ENCODE measurements around the gene FAM174B. TPM values are rescaled to one million over a fixed set of nuclear protein-coding genes. Genes with fewer than 3 reads are reported as not detected.

The FAM174B gene
- total and polyA plus RNA-seq, 4 donors, result 19.0 to 59.6 (median 42.3) TPM

DNA sequence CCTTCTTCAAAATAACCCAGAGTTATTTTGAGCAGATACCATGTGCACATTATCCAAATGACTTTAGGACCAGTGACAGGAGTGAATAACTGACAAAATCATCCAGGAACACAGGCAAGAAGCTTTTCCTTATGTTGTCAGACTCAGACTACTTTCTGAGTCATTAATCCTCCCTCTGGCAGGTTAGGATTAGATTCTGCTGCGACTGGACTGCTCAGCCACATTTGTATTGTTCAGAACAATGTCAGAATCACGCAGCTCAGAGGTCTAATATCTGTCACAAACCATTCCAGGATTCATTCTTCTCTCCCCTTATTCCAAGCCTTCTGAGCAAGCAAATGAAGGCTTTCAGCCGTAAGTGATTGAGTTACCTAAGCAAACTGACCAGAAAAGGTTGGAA lies 34.8 kb upstream of the FAM174B start:
- DNase-seq, result no peak
- Histone ChIP-seq H3K36me3 (ENCODE audit: control insufficient read depth in 4 of 4, insufficient read depth in 4 of 4, low read length in 4 of 4) (no peaks in the 10 kb centered on the region), H3K4me3 (no peak overlapping the region), H3K4me1 (ENCODE audit: control insufficient read depth in 5 of 5, insufficient read depth in 5 of 5, low read length in 5 of 5) (no peaks in the 10 kb centered on the region), H3K9me3 (ENCODE audit: control insufficient read depth in 4 of 4, insufficient read depth in 3 of 4, low read length in 3 of 4) (peaks cover 0 to 5% (median 0%) of the 10 kb centered on the region in 4 donors), H3K27me3 (ENCODE audit: control insufficient read depth in 3 of 3, insufficient read depth in 3 of 3, low read length in 2 of 3) (no peaks in the 10 kb centered on the region), H3K9ac (ENCODE audit: insufficient read depth in 1 of 2, low read length in 2 of 2) (no peak overlapping the region), H3K27ac (ENCODE audit: low read depth in 1 of 2, low read length in 1 of 2) (no peak overlapping the region)
- no peak for ATAC-seq (ENCODE audit: insufficient read depth, low FRiP score)
- WGBS, 2 donors, result 91 to 92% methylated on average over 3 of the region's 3 CpGs
- TF ChIP-seq, protein P1, sequence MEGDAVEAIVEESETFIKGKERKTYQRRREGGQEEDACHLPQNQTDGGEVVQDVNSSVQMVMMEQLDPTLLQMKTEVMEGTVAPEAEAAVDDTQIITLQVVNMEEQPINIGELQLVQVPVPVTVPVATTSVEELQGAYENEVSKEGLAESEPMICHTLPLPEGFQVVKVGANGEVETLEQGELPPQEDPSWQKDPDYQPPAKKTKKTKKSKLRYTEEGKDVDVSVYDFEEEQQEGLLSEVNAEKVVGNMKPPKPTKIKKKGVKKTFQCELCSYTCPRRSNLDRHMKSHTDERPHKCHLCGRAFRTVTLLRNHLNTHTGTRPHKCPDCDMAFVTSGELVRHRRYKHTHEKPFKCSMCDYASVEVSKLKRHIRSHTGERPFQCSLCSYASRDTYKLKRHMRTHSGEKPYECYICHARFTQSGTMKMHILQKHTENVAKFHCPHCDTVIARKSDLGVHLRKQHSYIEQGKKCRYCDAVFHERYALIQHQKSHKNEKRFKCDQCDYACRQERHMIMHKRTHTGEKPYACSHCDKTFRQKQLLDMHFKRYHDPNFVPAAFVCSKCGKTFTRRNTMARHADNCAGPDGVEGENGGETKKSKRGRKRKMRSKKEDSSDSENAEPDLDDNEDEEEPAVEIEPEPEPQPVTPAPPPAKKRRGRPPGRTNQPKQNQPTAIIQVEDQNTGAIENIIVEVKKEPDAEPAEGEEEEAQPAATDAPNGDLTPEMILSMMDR (IDR thresholded peaks at IDR 0.05; ENCODE audit: control extremely low read depth, extremely low read depth), result no peak

DNA sequence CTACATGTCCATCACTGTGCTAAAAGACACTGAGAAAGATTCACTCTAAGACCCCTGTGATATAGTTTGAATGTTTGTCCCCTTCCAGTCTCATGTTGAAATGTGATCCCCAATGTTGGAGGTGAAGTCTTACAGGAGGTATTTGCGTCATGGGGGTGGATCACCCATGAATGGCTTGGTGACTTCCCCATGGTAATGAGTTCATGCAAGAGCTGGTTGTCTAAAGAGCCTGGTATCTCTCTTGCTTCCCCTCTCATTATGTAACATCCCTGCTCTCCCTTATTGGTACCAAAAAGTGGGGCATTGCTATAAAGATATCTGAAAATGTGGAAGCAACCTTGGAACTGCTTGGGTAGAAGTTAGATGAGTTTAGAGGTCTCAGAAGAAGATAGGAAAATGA lies 32.2 kb upstream of the FAM174B start:
- Histone ChIP-seq H3K27ac (ENCODE audit: low read depth in 1 of 2, low read length in 1 of 2) (no peak overlapping the region), H3K27me3 (ENCODE audit: control insufficient read depth in 3 of 3, insufficient read depth in 3 of 3, low read length in 2 of 3) (no peaks in the 10 kb centered on the region), H3K9ac (ENCODE audit: insufficient read depth in 1 of 2, low read length in 2 of 2) (no peak overlapping the region), H3K9me3 (ENCODE audit: control insufficient read depth in 4 of 4, insufficient read depth in 3 of 4, low read length in 3 of 4) (peaks cover 0 to 5% (median 0%) of the 10 kb centered on the region in 4 donors), H3K36me3 (ENCODE audit: control insufficient read depth in 4 of 4, insufficient read depth in 4 of 4, low read length in 4 of 4) (no peaks in the 10 kb centered on the region), H3K4me3 (no peak overlapping the region), H3K4me1 (ENCODE audit: control insufficient read depth in 5 of 5, insufficient read depth in 5 of 5, low read length in 5 of 5) (peaks cover 0 to 7% (median 5%) of the 10 kb centered on the region in 5 donors)
- DNase-seq, result no peak
- ATAC-seq (ENCODE audit: insufficient read depth, low FRiP score), result no peak
- WGBS, 2 donors, result 62 to 90% methylated on average over 1 of the region's 1 CpG
- TF ChIP-seq, protein P1 (IDR thresholded peaks at IDR 0.05; ENCODE audit: control extremely low read depth, extremely low read depth), result no peak

DNA sequence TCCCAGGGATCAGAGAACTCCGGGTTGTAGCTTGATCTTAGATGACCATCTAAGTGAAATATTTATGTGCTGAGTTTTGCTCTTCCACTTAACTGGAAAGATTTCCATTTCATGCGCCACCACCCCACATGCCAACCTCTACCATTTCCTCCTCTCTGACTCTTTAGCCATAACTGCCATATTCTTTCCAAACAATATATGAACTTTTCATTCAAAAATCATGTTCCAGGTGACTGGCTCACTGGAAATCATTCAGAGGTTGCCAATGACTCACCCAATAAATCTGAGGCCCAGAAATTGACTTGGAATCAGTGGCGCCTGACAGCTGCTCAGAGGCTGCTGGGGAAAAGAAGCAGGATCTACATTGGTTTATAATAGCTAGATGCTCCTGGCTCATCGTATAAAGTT lies 31.6 kb upstream of the FAM174B start:
- Histone ChIP-seq H3K4me1 (ENCODE audit: control insufficient read depth in 5 of 5, insufficient read depth in 5 of 5, low read length in 5 of 5) (peaks cover 0 to 12% (median 7%) of the 10 kb centered on the region in 5 donors), H3K27me3 (ENCODE audit: control insufficient read depth in 3 of 3, insufficient read depth in 3 of 3, low read length in 2 of 3) (no peaks in the 10 kb centered on the region), H3K27ac (ENCODE audit: low read depth in 1 of 2, low read length in 1 of 2) (no peak overlapping the region), H3K9me3 (ENCODE audit: control insufficient read depth in 4 of 4, insufficient read depth in 3 of 4, low read length in 3 of 4) (peaks cover 0 to 5% (median 0%) of the 10 kb centered on the region in 4 donors), H3K36me3 (ENCODE audit: control insufficient read depth in 4 of 4, insufficient read depth in 4 of 4, low read length in 4 of 4) (no peaks in the 10 kb centered on the region), H3K4me3 (no peak overlapping the region), H3K9ac (ENCODE audit: insufficient read depth in 1 of 2, low read length in 2 of 2) (no peak overlapping the region)
- WGBS, 2 donors, result 89 to 91% methylated on average over 4 of the region's 4 CpGs
- DNase-seq (no peak), ATAC-seq (ENCODE audit: insufficient read depth, low FRiP score) (no peak)
- TF ChIP-seq, protein P1 (IDR thresholded peaks at IDR 0.05; ENCODE audit: control extremely low read depth, extremely low read depth), result no peak

DNA sequence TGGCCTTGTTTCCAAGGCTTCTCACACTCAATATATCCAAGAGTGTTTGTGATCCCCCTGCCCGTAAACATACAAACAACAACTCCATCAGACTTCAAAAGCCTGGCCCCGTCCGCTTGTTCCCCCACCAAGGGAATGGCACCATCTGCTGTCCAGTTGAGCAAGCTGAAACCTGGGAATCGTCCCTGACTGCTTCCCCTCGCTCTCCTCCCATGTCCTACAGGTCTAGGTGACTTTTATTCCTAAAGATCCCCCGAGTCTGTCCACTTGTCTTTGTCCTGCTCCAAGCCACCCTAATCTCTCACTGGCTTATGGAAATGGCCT lies 27.9 kb upstream of the FAM174B start:
- Histone ChIP-seq H3K27ac (ENCODE audit: low read depth in 1 of 2, low read length in 1 of 2) (no peak overlapping the region), H3K9me3 (ENCODE audit: control insufficient read depth in 4 of 4, insufficient read depth in 3 of 4, low read length in 3 of 4) (no peaks in the 10 kb centered on the region), H3K36me3 (ENCODE audit: control insufficient read depth in 4 of 4, insufficient read depth in 4 of 4, low read length in 4 of 4) (no peaks in the 10 kb centered on the region), H3K4me3 (no peak overlapping the region), H3K9ac (ENCODE audit: insufficient read depth in 1 of 2, low read length in 2 of 2) (no peak overlapping the region), H3K4me1 (ENCODE audit: control insufficient read depth in 5 of 5, insufficient read depth in 5 of 5, low read length in 5 of 5) (peaks cover 0 to 24% (median 10%) of the 10 kb centered on the region in 5 donors), H3K27me3 (ENCODE audit: control insufficient read depth in 3 of 3, insufficient read depth in 3 of 3, low read length in 2 of 3) (no peaks in the 10 kb centered on the region)
- 76 to 79% methylated on average over 6 of the region's 6 CpGs for WGBS, 2 donors
- ATAC-seq (ENCODE audit: insufficient read depth, low FRiP score), result peak; percentile 42
- TF ChIP-seq, protein P1 (IDR thresholded peaks at IDR 0.05; ENCODE audit: control extremely low read depth, extremely low read depth), result peak; percentile 19
- peak; percentile 65 to 82 (median 78) for DNase-seq
